ENCODE measurements around the gene TGFBRAP1. TPM values are rescaled to one million over a fixed set of nuclear protein-coding genes. Genes with fewer than 3 reads are reported as not detected.
"Not testable (repeated sequence)": the region's sequence is repeated elsewhere in the genome, so short reads cannot be mapped to it uniquely, and the experiment has no call there.

TGFBRAP1 gene
- total RNA-seq, 1 donor from 2014 or later, result 47.8 TPM

DNA sequence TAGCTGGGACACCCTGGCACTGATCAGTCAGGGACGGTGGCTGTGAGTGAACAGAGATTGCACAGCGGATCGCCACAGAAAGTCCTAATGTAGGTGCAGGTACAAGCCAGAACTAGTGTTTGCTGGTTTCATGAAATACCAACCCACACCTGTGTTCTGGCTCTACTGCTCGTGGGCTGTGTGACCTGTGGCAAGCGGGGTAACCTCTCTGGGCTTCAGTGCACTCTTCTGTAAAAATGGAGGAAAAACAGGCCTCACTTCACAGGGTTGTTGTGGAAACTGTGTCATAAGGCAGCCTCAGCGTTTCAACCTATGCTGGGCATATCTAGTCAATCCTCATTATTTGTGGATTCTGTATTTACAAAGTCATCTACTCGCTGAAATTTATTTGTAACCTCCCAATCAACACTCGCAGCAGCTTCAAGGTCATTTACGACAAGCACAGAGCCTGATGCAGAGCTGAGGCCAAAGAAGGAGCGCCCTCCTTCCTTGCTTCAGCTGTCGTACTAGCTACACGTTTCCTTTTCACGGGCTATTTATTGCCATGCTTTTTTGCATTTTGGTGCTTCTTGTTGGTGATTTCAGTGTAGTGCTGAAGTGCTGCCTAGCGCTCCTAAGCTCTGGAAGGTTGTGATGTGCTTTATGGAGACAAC, 58.0 kb downstream of the TGFBRAP1 start:
- DNase-seq, result no peak

DNA sequence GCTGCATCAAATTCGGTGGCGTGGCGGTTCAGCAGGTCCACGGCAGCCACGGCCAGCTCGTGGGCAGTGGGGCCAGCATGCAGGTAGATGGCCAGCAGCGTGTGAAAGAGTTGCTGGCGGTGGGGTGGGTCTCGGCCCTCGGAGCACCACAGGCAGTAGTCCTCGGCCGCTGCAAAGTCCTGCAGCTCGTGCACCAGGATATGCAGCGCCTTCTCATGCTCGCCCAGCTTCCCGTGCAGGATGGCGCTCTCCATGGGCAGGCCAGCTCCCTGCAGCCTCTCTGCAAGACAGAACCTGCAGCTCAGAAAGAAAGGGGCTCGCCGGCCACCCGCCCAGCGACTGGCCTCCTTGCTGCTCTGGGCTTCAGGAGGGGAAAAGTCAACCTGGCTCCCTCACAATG, 60.1 kb downstream of the TGFBRAP1 start:
- no peak for DNase-seq

DNA sequence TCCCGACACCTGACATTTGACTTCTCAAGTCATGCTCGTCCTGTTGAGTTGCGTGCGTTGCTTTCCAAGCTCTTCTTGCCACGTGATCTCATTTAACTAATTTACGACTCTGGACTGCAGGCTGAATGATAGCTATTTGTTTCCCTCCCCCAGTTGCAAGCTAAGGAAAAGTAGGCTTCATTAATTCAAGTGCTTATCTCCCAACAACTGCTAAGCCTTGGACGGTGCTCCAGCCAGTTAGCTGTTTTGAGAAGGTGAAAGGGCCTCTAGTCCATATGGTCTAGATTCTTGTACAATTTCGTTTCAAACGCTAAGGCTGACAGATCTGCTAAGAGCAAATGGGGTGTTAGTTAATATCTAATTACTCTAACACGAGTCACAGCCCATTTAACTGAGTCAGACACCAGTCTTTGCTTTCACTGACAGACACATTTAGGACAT, 66.9 kb downstream of the TGFBRAP1 start:
- DNase-seq, result no peak

DNA sequence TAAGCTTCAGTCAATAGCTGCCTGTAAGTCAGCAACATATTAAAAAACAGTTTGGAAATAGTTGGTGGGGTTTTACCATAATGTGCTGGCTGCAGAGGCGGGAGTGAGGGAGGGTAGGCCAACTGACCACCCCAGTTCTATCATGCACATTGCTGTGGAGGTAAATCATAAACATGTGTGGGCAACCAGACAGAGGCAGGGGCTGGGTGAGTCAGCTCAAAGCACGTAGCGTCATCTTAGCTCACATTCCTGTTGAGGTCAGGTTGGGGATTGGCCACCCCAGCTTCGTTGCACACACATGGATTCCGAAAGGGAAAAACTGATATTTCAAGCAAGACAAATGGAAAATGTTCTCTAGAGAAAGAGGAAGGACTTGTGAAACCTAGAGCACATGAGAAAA, 68.5 kb downstream of the TGFBRAP1 start:
- no peak for DNase-seq

DNA sequence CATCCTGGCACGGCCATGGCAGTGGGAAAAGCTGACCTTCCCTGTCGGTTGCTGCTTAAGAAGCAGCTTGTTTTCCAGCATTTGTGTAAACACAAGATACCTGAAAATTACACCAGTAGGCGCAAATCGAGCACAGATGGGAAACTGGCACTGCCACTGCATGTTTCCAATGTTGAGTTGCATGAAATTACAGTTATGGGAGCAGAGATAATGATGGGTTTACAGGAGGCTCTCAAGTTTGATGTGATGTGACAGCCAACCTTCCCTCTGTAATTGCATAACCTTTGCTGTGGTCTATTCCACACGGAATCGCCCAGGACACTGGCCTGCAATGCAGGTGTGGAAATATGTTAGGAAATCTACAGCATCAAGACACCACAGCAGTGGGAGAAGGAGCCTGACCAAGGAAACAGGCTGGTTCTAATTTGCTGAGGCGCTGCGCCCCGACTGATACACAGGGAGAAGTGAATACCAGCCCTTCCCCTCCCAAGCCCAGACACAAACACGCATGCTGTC, 70.6 kb downstream of the TGFBRAP1 start:
- no peak for DNase-seq

DNA sequence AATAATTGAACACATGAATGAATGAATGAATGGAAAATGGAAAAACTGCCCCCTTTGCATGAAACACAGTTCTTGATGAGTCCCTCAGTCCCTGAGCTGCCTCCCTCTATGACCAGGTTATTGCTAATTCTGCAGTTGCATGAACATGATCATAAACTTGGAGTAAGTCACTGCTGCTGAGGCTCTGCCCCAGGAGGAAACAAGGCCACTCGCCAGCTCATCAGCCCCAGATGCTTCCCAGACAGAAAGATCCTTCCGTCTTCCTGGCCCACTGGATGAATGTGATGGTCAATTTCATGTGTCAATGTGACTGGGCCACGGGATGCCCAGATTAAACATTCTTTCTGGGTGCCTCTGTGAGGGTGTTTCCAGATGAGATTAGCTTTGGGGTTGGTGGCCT, 71.6 kb downstream of the TGFBRAP1 start:
- DNase-seq, result no peak

DNA sequence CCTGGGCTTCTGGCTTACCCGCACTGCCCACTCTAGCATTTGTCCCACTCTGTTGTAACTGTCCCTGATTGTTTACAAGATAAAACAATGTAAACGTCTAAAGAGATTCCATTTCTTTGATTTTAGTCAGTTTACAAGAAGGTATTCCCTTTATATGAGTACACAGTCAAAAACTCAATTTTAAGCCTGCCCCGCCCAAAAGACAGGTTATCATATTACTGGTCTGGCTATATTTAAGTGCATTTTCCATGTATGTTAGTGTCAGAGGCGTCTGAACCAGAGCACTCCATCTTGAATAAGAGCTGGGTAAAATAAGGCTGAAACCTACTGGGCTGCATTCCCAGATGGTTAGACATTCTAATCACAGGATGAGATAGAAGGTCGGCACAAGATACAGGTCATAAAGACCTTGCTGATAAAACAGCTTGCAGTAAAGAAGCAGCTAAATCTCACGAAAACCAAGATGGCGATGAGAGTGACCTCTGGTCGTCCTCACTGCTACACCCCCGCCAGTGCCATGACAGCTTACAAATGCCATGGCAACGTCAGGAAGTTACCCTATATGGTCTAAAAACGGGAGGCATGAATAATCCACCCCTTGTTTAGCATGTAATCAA, 73.0 kb downstream of the TGFBRAP1 start:
- no peak for DNase-seq

DNA sequence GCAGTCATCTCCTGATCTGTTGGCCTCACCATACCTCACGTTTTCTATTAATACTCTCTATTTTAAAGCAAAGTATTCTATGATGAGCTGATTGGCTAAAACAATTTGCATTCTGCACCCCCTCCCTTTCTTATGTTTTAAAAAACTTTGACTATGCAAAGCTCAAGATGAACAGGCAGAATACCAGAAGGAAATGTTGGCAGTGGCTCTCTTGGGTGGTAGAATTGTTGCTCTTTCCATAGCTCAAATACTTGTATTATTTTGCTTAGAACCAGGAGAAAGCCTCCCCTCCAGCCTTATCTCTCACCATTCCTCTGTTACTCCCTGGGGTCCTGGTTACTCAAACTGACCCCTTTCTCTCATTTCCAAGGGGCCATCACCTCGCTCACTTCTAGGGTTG, 73.6 kb downstream of the TGFBRAP1 start:
- DNase-seq, result no peak

DNA sequence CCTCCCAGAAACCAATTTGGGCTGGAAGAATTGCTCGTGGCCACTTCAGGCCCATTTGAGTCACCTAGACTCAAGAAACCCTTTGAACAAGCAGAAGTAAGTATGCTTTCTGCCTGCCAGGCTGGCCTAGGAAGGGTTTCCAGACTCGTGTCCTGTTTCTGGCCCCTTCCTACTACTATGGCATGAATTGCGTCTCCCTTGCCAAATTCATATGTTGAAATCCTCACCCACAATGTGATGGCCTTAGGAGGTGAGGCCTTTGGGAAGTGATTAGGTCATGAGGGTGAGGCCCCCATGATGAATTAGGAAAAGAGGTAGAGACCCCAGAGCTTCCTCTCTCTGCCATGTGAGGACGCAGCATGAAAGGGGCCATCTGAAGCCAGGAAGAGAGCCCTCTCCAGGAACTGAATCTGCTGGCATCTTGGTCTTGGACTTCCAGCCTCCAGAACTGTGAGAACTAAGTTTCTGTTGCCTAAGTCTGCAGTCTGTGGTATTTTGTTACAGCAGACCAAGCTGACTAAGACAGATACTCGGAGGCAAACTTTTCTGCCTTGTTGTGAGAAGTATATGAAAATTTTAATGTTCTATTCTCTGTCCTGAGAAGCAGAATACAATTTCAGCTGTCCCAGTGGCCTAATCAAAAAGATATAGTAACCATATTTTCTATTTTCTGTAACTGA, 74.9 kb downstream of the TGFBRAP1 start:
- DNase-seq, result no peak

DNA sequence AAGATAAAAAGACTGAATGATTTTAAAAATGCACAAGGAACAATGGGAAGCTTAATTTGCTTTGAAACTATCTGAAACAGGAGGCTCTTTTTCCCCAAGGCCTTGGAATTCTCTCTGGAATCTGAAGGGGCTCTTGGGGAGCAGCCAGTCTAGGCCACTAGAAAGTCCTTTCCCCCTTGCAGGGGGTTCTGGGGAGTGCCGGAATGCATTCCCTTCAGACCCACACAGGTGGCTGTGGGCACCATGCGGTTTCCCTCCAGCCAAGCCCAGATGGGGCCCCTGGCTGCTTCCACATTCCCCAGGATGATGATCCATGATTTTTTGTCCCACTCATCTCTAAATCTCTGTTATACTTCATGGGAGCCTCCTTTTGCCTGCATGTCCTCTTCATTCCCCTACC, 77.3 kb downstream of the TGFBRAP1 start:
- no peak for DNase-seq

DNA sequence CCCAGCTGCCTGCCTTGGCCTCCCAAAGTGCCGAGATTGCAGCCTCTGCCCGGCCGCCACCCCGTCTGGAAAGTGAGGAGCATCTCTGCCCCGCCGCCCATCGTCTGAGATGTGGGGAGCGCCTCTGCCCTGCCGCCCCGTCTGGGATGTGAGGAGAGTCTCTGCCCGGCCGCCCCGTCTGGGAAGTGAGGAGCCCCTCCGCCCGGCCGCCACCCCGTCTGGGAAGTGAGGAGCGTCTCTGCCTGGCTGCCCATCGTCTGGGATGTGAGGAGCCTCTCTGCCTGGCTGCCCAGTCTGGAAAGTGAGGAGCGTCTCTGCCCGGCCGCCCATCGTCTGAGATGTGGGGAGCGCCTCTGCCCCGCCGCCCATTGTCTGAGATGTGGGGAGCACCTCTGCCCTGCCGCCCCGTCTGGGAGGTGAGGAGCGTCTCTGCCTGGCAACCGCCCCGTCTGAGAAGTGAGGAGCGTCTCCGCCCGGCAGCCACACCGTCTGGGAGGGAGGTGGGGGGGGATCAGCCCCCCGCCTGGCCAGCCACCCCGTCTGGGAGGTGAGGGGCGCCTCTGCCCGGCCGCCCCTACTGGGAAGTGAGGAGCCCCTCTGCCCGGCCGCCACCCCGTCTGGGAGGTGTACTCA, 78.4 kb downstream of the TGFBRAP1 start:
- DNase-seq, result not testable (repeated sequence)

DNA sequence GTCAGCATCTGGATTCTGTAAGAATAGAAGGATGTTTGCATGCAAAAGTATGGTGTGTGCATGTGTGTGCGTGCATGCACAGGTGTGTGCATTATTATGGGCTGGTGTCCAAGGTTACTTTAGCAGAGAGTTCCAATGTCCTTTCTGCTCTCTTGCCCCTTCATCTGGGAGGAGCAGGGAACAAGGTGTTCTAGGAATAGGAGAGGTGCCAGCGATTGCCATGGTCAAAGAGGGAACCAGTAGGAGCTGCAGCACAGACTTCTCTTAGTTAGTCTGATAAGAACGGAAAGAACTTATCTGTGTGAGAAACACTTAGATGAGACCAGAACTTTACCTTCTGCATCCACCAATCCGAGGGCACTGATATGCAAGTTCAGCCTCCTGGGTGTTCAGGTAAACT, 79.6 kb downstream of the TGFBRAP1 start:
- no peak for DNase-seq

DNA sequence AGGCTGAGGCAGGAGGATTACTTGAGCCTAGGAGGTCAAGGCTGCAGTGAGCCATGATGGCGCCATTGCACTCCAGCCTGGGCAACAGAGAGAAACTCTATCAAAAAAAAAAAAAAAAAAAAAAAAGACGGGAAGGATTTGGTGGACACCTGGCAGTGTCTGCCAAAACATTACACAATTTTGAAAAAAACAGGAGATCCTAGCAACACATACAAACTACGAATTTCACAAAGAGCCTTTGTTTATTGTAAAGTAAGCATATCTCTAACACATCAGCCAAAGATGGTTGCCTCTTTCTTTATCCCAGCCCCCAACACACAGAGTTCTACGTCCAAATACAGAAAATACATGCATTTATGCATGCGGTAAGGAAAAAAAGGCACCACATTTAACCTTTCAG, 80.4 kb downstream of the TGFBRAP1 start:
- DNase-seq, result no peak

DNA sequence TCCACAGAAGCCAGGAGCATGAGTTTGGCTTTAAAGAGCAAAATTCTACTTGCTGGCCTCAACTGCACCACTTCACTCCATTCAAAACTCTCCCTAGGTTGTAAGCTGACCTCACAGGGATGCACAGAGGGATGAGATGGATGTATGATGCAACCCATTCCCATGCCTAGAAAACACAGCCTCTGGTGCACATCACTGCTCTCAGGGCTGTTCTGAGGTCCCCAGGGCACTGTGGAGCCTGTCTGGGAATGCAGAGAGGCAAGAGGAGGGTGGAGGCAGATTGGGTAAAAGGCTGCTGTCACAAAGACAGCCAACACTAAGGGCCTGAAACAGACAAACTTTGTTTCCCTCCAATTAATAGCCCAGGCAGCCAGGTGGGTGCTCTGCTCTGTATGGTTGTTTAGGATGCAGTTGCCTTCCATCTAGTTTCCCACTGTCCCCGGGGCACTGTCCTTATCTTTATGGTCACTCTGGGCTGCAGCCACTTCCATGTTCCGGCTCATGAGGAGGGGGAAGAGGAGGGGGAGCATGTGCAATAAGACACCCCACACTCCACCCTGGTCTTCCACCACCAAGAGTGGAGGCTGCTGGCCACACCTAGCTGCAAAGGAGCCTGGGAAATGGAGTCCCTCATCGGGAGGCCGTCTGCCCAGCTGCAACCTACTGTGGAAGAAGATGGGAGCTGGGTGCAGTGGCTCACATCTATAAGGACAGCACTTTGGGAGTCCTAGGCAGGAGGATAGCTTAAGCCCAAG, 81.0 kb downstream of the TGFBRAP1 start:
- DNase-seq, result no peak

DNA sequence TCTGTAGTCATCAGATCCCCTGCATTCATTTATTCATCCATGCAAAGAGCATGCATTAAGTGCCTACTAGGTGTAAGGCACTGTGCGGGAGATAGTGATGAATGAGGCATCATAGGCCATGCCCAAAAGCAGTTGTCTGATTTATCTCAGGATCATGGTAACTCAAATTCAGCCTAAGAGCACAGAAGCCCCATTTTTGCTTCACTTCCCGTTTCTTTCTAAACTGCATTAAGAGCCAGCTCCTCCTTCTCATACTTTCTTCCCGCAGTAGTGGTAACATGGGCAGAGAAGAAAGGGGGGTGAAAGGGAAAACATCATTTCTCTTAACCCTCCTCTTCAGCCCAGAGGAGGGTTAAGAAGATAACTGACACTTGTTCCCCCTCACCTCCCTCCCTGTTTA, 85.1 kb downstream of the TGFBRAP1 start:
- no peak for DNase-seq

DNA sequence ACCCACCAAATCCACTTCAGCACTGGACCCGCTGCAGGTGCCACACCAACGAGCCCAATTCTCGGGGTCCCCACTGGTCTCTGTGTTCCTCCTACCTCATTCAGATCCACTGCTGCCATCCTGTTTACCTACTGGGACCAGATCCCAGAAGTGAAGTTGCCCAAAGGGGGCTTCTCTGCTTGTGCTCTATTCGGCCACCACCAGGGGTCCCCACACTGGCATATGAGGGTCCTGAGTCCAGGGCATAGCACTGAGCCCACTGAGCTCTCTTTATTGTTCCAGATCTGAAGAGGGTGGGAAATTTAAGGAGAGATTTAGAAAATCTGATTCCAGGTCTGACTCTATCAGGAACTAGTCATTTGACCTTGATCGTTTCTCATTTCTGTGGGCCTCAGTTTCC, 85.6 kb downstream of the TGFBRAP1 start:
- DNase-seq, result peak; percentile 18

DNA sequence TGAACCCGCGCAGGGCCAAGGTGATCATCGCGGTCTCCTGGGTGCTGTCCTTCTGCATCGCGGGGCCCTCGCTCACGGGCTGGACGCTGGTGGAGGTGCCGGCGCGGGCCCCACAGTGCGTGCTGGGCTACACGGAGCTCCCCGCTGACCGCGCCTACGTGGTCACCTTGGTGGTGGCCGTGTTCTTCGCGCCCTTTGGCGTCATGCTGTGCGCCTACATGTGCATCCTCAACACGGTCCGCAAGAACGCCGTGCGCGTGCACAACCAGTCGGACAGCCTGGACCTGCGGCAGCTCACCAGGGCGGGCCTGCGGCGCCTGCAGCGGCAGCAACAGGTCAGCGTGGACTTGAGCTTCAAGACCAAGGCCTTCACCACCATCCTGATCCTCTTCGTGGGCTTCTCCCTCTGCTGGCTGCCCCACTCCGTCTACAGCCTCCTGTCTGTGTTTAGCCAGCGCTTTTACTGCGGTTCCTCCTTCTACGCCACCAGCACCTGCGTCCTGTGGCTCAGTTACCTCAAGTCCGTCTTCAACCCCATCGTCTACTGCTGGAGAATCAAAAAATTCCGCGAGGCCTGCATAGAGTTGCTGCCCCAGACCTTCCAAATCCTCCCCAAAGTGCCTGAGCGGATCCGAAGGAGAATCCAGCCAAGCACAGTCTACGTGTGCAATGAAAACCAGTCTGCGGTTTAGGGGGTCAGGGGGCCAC, 87.1 kb downstream of the TGFBRAP1 start:
- no peak for DNase-seq

DNA sequence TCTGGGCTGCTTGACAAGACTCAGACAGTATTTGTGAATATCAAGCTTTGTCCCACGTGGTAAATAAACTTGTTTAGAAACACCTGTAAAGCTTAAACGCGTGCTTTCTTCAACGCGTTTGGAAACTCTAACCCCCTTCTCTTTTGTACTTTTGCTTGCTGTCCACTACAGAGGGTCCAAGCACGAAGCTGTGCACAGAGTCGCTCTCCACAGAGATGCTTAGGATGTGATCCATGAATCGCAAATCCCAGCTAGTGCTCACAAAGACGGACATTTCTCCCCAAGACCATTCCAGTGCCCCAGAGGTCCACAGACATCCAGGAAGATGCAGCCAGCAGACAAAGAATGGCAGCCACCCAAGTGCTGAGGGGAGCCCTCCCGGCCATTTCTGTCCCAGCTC, 88.1 kb downstream of the TGFBRAP1 start, which contains the start of gene GPR45:
TSS of gene GPR45 (plus strand) at position 301 of the 400 bp plus-strand sequence. CDS start 116 bp downstream, outside the sequence.
- no peak for DNase-seq

DNA sequence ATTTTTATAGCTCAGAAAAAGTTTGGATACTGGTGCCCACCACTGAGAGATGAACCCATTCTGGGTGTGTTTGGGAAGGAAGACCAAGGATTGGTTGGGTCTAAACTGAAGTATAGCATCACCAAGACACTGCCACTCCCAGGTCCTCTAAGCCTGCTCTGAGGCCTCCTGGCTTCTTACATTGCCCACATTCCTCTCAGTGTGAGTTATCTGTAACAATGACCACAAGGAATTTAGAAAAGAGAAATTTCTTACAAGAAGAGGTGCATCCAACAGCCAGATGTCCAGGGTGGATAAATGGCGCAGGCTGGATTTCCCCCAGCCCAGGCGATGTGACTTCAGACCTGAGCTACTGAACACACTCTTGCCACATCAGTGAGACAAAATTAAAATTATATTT, 89.6 kb downstream of the TGFBRAP1 start:
- DNase-seq, result no peak

DNA sequence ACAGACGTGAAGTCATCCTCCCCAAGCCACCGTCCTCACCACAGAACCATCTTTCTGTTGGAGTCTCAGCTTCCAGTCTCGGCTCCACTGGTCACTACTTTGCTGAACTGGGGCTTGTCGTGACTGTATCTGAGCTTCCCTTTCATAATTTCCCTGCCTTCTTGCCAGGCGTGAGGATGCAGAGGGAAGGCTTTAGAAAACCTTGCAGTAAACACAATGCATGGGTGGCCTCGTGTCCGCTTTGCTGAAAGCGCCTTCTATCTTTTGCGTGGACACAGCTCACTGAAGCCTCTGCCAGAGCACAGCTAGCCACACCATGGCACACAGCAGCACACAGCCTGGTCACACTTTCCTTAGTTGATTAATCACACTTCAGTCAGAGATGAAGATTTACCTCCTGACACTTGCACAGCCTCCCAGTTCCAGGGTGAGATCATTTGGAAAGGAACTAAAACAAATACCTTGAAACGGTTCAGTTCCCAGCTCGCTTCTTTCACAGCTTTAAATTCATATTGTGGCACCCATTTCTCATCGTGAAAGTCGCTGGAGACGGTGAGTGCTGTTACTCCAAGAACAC, 90.8 kb downstream of the TGFBRAP1 start:
- no peak for DNase-seq

DNA sequence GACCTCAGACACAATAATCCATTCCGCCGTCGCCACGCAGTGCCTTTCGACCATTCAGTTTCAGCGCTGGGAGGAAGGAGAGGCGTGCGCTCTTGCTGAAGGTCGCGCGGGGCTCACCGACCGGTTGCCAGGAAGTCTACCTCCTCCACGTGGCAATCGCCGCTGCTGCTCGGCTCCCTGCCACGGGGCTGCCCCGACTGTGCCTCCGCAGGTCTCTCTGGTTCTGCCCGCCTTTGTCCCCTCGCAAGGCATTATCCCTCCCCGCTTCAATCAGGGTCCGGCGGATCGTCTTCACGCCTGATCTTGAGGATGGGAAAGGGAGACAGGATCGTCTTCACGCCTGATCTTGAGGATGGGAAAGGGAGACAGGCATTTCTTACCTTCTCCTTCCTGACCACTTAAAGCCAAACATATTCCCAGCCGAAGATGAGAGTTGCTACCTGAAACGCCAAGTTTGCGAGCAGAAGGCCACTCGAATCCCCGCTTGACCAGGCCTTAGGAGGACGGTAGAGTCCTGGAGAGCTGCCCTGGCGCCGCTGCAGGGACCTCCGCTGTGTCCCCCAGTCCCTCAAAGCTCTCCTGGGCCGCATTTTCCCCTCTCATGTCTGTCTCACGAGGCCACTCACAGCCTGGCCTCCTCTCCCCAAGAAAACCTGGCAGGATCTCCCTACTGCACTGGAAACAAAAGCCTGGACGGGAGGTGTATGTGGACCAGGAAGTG, 92.3 kb downstream of the TGFBRAP1 start:
- peak; percentile 53 for DNase-seq
